ENCODE data around the gene SLAIN1.
"Not testable (repeated sequence)": the region's sequence is repeated elsewhere in the genome, so short reads cannot be mapped to it uniquely, and the experiment has no call there.

Gene SLAIN1

GRCh38 chr13:77697217-77698103 lies at the start of gene SLAIN1:
Gene SLAIN1 (plus strand): TSS chr13:77697687. CDS start chr13:77697914, 227 bp downstream.
- no peak for TF ChIP-seq POLR2A (IDR thresholded peaks at IDR 0.05; ENCODE audit: low read depth, low read length)
- DNase-seq (ENCODE audit: insufficient read length, low spot score) (no peak), FAIRE-seq (no peak)

GRCh38 chr13:77650409-77650808 lies 47.1 kb upstream of the SLAIN1 start:
- no peak for TF ChIP-seq POLR2A (IDR thresholded peaks at IDR 0.05; ENCODE audit: low read depth, low read length)
- DNase-seq (ENCODE audit: insufficient read length, low spot score) (no peak), FAIRE-seq (no peak)

GRCh38 chr13:77653301-77653700 lies 44.2 kb upstream of the SLAIN1 start:
- no peak for TF ChIP-seq POLR2A (IDR thresholded peaks at IDR 0.05; ENCODE audit: low read depth, low read length)
- FAIRE-seq (no peak), DNase-seq (ENCODE audit: insufficient read length, low spot score) (no peak)

- FAIRE-seq; DNase-seq (ENCODE audit: insufficient read length, low spot score): not testable (repeated sequence)
Observed at GRCh38 chr13:77660016-77660415, 37.5 kb upstream of the SLAIN1 start.

GRCh38 chr13:77660841-77661250 lies 36.6 kb upstream of the SLAIN1 start:
- DNase-seq (ENCODE audit: insufficient read length, low spot score) = no peak
- TF ChIP-seq POLR2A (IDR thresholded peaks at IDR 0.05; ENCODE audit: low read depth, low read length) = no peak
- FAIRE-seq = no peak

GRCh38 chr13:77662301-77662700 lies 35.2 kb upstream of the SLAIN1 start:
- FAIRE-seq = not testable (repeated sequence)

GRCh38 chr13:77662831-77663230 lies 34.7 kb upstream of the SLAIN1 start:
- not testable (repeated sequence) for FAIRE-seq; DNase-seq (ENCODE audit: insufficient read length, low spot score)

More at GRCh38 chr13:77662301-77662700, 35.2 kb upstream of the SLAIN1 start:
- DNase-seq (ENCODE audit: insufficient read length, low spot score) = not testable (repeated sequence)

GRCh38 chr13:77674852-77675251 lies 22.6 kb upstream of the SLAIN1 start:
- FAIRE-seq (no peak), DNase-seq (ENCODE audit: insufficient read length, low spot score) (no peak)
- no peak for TF ChIP-seq POLR2A (IDR thresholded peaks at IDR 0.05; ENCODE audit: low read depth, low read length)

GRCh38 chr13:77678691-77679235 lies 18.7 kb upstream of the SLAIN1 start:
- FAIRE-seq = no peak
- DNase-seq (ENCODE audit: insufficient read length, low spot score) = no peak
- TF ChIP-seq POLR2A (IDR thresholded peaks at IDR 0.05; ENCODE audit: low read depth, low read length) = no peak

- DNase-seq (ENCODE audit: insufficient read length, low spot score) = no peak
- TF ChIP-seq POLR2A (IDR thresholded peaks at IDR 0.05; ENCODE audit: low read depth, low read length) = no peak
- no peak for FAIRE-seq
Observed at GRCh38 chr13:77687799-77688198, 9.7 kb upstream of the SLAIN1 start.

GRCh38 chr13:77691871-77692270 lies 5.6 kb upstream of the SLAIN1 start:
- TF ChIP-seq POLR2A (IDR thresholded peaks at IDR 0.05; ENCODE audit: low read depth, low read length) = no peak
- DNase-seq (ENCODE audit: insufficient read length, low spot score) (no peak), FAIRE-seq (no peak)

GRCh38 chr13:77692746-77693448 lies 4.6 kb upstream of the SLAIN1 start:
- DNase-seq (ENCODE audit: insufficient read length, low spot score) (no peak), FAIRE-seq (no peak)
- TF ChIP-seq POLR2A (IDR thresholded peaks at IDR 0.05; ENCODE audit: low read depth, low read length) = no peak

- FAIRE-seq (no peak), DNase-seq (ENCODE audit: insufficient read length, low spot score) (no peak)
- no peak for TF ChIP-seq POLR2A (IDR thresholded peaks at IDR 0.05; ENCODE audit: low read depth, low read length)
Observed at GRCh38 chr13:77693449-77693940, 4.0 kb upstream of the SLAIN1 start.

Data from H54 (cell line).